Measurements from ENCODE around the gene MAGI2.
A peak's percentile ranks its signal among the peaks of the same experiment; 100 is the strongest.

The MAGI2 gene

DNA sequence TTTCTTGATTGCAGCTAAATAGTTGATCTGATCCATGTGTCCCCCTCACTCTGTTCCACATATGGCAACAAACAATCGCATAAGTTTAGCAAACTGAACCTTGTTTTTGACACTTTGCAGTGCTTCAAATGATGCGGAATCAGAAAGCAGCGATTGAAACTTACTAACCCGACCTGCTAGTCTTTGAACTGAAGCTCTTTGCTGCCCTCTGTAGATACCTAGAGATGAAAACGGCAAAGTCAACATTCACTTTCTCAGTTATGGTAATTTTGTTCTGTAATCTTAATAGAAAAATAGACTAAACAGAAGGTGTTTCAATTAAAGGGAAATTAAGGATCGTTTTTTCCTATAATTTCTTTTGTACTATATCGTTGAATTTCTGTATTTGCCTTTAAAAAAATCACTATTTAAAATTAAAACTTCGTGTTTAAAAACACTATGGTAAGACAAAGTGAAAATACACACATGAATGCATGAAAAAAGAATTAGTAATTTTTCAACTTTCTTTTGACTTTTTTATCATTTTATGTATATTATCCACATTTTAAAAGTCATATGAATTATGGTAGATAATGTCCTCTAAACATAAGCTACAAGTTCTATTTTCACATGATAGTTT is 276.5 kb downstream of the MAGI2 start:
- TF ChIP-seq, protein P1, sequence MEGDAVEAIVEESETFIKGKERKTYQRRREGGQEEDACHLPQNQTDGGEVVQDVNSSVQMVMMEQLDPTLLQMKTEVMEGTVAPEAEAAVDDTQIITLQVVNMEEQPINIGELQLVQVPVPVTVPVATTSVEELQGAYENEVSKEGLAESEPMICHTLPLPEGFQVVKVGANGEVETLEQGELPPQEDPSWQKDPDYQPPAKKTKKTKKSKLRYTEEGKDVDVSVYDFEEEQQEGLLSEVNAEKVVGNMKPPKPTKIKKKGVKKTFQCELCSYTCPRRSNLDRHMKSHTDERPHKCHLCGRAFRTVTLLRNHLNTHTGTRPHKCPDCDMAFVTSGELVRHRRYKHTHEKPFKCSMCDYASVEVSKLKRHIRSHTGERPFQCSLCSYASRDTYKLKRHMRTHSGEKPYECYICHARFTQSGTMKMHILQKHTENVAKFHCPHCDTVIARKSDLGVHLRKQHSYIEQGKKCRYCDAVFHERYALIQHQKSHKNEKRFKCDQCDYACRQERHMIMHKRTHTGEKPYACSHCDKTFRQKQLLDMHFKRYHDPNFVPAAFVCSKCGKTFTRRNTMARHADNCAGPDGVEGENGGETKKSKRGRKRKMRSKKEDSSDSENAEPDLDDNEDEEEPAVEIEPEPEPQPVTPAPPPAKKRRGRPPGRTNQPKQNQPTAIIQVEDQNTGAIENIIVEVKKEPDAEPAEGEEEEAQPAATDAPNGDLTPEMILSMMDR (IDR thresholded peaks at IDR 0.05; ENCODE audit: insufficient read depth, low read length, missing control alignments): peak; percentile 61
- CTCF ChIA-PET: interaction anchor here (0.8 to 3.8 kb wide), 33 partner anchors 8 to 1235 kb away, joined by 3 to 15 read pairs (median 3); no protein-coding TSS in a partner anchor
- H3K4me3 ChIP-seq (ENCODE audit: low read depth, low read length): no peak overlapping the region
- no peak for DNase-seq (ENCODE audit: low read depth, low spot score)
- POLR2A ChIA-PET: interaction anchor here (0.7 to 1.0 kb wide), 2 partner anchors 499 to 666 kb away, joined by 3 read pairs; no protein-coding TSS in a partner anchor

DNA sequence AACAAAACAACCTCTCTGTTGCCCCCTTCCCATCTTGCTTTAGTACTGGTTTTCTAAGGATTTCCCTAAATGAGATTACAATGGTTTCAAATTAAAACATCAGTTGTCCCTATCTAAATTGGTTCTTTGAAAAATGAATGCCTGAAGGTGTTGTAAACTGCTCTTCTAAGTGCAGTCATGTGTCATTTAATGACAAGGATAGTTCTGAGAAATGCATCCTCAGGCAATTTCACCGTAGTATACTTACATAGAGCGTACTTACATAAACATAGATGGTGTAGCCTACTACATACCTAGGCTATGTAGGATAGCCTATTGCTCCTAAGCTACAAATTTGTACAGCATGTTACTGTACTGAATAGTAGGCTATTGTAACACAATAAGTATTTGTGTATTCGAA is 278.1 kb downstream of the MAGI2 start:
- TF ChIP-seq, protein P1 (IDR thresholded peaks at IDR 0.05; ENCODE audit: insufficient read depth, low read length, missing control alignments): no peak
- no peak for DNase-seq (ENCODE audit: low read depth, low spot score)
- ChIA-PET POLR2A (no interaction called here), CTCF (interaction anchor here (0.9 to 3.8 kb wide), 5 partner anchors 10 to 665 kb away, joined by 3 to 15 read pairs (median 5); no protein-coding TSS in a partner anchor)
- H3K4me3 ChIP-seq (ENCODE audit: low read depth, low read length): no peak overlapping the region

DNA sequence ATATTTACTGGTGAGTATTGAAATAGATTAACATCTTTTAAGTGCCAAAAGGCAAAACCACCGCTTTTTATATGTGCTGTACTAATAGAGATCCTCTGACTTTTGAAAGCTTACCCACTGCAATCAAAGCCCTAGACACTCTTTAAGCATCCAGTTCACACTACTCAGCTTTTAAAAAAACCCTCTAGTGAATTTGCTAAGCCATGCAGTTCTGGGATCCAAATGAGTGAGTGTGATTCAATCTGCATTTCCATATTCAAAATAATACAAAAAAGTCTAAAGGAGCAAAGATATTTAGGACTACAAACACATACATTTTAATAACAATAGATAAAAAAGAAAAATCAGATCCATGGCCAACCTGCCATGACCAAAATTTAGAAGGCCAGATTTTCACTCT is 288.2 kb downstream of the MAGI2 start:
- CTCF ChIA-PET: interaction anchor here (2.9 kb wide), 1 partner anchor 11 kb away, joined by 15 read pairs; no protein-coding TSS in a partner anchor
- TF ChIP-seq, protein P1 (IDR thresholded peaks at IDR 0.05; ENCODE audit: insufficient read depth, low read length, missing control alignments): no peak

DNA sequence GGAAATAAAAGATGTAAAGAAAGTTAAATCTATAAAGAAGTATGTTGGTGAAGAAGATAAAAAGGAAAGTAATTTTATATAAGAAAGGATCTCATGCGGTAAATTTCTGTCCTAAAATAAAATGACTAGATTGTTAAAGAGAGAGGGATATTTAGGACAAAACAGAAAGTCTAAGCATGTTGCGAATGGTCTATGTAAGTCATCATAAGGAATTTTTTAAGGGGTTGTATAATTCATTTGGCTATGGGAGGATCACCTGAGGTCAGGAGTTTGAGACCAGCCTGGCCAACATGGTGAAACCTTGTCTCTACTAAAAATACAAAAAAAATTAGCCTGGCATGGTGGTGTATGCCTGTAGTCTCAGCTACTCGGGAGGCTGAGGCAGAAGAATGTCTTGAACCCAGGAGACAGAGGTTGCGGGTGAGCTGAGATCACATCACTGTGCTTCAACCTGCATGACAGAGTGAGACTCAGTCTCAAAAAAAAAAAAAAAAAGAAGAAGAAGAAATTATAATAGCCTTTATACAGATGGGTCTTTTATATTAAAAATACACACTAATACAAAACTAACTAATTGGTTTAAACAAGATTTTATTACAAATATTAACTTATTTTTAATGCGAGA is 294.3 kb downstream of the MAGI2 start:
- no peak for DNase-seq (ENCODE audit: low read depth, low spot score)
- CTCF ChIA-PET: no interaction called here
- H3K4me3 ChIP-seq (ENCODE audit: low read depth, low read length): no peak overlapping the region
- POLR2A ChIA-PET: no interaction called here
- TF ChIP-seq, protein P1 (IDR thresholded peaks at IDR 0.05; ENCODE audit: insufficient read depth, low read length, missing control alignments): no peak

More for the DNA sequence above, 288.2 kb downstream of the MAGI2 start:
- no peak overlapping the region for H3K4me3 ChIP-seq (ENCODE audit: low read depth, low read length)
- DNase-seq (ENCODE audit: low read depth, low spot score): no peak
- POLR2A ChIA-PET: no interaction called here

DNA sequence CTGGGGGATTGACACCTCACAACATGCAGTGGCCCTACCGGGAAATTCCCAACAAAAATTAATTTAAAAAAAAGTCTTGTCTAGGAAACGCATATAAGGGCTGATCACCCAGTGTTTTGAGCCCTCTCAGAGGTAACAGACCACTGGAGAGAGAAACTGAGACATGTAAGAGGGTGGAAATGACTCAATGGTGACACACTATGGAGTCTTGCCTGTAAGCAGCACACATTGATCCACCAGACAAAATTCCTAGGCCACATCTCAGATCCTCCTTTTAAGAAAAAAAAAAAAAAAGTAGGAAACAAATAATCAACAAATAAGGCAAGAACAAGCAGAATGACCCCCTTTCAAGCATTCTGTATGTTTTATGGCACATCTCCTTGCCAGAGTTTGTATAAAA is 296.2 kb downstream of the MAGI2 start:
- no peak for DNase-seq (ENCODE audit: low read depth, low spot score)
- TF ChIP-seq, protein P1 (IDR thresholded peaks at IDR 0.05; ENCODE audit: insufficient read depth, low read length, missing control alignments): no peak
- H3K4me3 ChIP-seq (ENCODE audit: low read depth, low read length): no peak overlapping the region
- ChIA-PET POLR2A (no interaction called here), CTCF (no interaction called here)

DNA sequence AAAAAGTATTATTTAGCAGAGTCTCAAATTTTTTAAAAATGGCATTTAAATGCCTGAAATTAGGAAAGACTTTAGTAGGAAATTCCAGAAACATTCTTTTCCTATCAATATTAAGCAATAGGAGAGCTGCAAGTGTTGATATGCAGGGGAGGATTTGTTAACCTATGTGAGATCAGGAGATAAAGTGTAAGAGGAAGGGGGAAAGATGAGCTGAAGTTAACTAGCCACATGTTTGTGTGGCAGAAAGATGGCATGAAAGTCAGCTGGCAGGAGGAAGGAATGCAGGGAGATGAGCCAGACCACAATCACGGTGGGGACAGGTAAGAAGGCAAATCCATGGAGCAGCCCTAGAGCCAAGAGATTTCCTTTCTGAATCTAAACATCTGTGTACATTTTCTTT is 303.6 kb downstream of the MAGI2 start:
- POLR2A ChIA-PET: no interaction called here
- H3K4me3 ChIP-seq (ENCODE audit: low read depth, low read length): no peak overlapping the region
- DNase-seq (ENCODE audit: low read depth, low spot score): no peak
- TF ChIP-seq, protein P1 (IDR thresholded peaks at IDR 0.05; ENCODE audit: insufficient read depth, low read length, missing control alignments): no peak
- CTCF ChIA-PET: no interaction called here
